ENCODE data around the gene TMEM63A.
A peak's percentile ranks its signal among the peaks of the same experiment; 100 is the strongest.

TMEM63A gene

DNA sequence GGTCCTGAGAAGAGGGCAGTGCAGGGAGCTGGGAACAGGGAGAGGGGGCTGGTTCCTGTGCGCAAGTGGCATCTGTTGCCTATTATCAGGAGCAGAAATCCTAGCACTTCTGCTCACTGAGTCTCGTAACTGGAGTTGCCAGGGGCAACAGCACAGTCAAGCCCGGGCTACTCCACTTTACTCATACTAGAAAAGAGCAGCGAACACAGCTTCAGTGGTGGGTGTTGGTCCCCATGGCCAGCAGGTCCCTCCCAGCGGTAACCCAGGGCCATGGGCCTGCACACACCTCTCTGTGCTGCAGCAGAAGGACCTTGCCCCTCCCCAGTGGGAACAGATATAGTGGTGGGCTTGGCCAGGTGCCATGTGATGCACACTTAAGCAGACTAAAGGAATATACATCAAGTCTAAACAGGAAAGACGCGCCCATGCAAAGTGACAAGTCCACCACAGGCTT is 33.4 kb upstream of the TMEM63A start:
- DNase-seq (ENCODE audit: extremely low read depth, low read depth): no peak
- TF ChIP-seq, protein P1, sequence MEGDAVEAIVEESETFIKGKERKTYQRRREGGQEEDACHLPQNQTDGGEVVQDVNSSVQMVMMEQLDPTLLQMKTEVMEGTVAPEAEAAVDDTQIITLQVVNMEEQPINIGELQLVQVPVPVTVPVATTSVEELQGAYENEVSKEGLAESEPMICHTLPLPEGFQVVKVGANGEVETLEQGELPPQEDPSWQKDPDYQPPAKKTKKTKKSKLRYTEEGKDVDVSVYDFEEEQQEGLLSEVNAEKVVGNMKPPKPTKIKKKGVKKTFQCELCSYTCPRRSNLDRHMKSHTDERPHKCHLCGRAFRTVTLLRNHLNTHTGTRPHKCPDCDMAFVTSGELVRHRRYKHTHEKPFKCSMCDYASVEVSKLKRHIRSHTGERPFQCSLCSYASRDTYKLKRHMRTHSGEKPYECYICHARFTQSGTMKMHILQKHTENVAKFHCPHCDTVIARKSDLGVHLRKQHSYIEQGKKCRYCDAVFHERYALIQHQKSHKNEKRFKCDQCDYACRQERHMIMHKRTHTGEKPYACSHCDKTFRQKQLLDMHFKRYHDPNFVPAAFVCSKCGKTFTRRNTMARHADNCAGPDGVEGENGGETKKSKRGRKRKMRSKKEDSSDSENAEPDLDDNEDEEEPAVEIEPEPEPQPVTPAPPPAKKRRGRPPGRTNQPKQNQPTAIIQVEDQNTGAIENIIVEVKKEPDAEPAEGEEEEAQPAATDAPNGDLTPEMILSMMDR (IDR thresholded peaks at IDR 0.05; ENCODE audit: low read depth, low read length): no peak

DNA sequence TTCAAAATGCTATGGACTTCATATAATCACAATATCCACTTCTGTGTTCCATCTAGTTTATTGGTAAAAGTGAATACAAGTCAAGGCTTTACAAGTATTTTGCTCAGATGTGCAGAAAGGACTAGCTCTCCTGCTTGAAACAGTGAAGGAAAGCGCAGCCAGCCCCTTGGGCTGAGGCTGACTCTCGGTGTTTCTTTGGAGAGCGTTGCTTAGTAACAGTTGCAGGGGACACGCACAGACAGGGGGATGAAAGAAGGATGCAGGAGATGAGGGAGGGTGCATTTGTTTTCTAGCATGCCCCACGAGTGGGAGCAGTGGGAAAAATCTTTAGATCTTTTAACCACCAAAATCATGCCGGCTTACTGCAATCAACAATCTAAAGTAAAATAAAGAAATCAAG is 32.8 kb upstream of the TMEM63A start:
- TF ChIP-seq, protein P1 (IDR thresholded peaks at IDR 0.05; ENCODE audit: low read depth, low read length): no peak
- no peak for DNase-seq (ENCODE audit: extremely low read depth, low read depth)

DNA sequence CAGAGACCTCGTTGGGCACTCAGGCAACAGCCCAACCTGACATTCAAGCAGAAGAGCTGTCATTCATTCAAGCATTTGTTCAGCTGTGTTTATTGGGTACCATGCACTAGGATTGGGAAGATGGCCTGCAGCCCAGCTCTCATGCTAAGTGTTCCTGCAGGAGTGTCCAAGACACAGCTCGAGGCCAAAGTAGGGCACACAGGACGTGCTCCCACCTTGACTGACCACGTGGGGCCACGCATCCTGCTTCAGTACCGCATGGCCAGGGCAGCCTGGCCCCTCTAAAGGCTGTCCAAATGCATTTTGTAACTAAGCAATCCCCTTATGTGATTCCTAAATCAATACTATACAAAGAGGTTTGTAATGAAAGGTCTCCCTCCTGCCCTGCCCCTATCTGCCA is 32.2 kb upstream of the TMEM63A start:
- DNase-seq (ENCODE audit: extremely low read depth, low read depth): no peak

DNA sequence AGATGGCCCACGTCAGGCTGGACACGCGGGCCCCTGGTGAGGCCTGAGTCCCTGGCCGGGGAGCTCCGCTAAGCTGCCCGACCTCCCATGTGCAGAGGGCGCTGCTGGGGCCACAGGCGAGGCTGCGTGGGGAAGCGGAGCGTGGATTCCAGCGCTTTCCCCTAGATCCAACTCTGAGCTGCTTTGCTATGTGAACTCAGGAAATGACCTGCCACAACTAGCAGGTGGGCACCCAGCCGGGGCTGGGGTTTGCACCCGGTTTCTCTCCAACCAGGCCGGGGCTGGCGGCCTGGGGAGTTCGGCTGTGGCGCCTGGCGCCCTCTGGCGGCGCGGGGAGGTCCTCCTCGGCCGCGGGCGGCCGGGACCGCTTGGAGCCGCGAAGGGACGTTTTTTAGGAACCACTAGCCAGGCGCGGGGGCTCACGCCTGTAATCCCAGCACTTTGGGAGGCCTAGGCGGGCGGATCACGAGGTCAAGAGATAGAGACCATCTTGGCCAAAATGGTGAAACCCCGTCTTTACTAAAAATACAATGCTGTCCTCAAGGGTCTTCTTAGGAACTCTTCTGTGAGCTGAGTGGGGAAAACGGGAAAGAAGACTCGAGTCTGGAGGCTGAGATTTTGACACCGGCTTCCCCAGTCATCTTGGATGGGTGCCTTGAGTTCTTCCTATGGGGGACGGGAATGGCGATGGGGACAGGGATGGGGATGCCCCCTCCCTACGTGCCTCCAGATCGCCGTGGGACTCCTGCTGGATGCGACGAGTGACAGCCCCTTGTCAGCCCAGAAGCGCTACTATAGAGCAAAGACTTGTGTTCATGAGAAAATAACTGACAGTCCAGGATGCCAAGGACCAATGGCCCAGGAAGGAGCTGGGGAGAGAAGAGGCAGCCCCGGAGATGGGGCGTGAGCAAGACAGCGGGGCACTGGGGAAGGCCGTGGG is 29.3 kb upstream of the TMEM63A start:
- DNase-seq (ENCODE audit: extremely low read depth, low read depth): no peak
- TF ChIP-seq, protein P1 (IDR thresholded peaks at IDR 0.05; ENCODE audit: low read depth, low read length): peak; percentile 54

More for the DNA sequence above, 32.2 kb upstream of the TMEM63A start:
- TF ChIP-seq, protein P1 (IDR thresholded peaks at IDR 0.05; ENCODE audit: low read depth, low read length): no peak

DNA sequence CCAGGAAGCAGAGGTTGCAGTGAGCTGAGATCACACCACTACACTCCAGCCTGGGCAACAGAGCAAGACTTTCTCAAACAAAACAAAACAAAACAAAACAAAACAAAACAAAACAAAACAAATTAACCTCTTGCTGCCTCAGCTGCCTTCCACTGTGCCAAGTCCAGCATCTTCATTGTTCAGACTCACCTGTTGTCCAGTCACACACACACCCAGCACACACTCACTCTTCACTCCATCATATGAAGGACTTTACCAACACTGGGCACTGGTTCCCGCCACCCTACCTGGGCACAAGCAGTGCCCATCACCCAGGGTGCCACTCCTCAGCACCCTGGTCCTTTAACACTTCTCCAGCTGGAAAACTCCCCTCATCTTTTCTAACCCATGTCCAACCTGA is 27.3 kb upstream of the TMEM63A start:
- no peak for DNase-seq (ENCODE audit: extremely low read depth, low read depth)
- TF ChIP-seq, protein P1 (IDR thresholded peaks at IDR 0.05; ENCODE audit: low read depth, low read length): no peak

DNA sequence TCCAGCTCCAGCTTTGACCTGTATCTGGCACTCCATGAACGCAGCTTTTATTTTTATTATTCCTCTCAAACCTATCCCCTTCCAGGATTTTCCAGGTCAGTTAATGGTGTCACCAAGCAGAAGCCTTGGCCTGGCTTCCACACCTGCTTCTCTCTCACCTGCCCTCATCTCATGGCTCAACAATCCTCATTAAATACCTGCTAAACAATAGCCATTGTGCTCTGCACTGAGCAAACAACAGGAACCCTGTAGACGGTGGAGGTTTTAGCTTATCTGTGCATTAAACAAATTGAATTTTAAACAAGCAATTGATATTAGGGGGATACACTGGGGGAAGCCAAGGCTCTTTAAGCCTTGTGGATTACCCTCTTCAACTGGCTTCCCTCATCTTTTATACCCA is 26.6 kb upstream of the TMEM63A start:
- no peak for DNase-seq (ENCODE audit: extremely low read depth, low read depth)
- TF ChIP-seq, protein P1 (IDR thresholded peaks at IDR 0.05; ENCODE audit: low read depth, low read length): no peak

DNA sequence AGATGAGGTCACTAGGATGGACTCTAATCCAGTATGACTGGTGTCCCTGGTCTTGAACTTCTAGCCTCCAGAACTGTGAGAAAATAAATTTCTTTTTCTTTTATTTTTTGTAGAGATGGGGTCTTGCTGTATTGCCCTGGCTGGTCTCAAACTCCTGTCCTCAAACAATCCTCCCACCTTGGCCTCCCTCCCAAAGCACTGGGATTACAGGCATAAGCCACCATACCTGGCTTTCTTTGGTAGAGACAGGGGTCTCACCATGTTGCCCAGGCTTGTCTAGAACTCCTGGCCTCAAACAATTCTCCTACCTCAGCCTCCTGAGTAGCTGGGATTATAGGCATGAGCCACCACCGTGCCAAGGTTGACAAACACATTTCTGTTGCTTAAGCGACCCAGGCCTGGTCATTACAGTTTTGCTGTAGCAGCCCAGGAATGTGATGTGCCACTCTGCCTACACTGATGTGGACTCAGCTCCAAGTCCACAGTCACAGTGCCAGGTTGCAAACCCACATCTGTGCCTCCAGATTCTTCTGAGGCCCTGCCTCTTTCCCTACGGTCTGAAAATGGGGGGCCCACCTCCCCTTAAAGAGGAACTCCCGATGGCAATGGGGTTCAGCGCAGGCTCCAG is 25.9 kb upstream of the TMEM63A start:
- DNase-seq (ENCODE audit: extremely low read depth, low read depth): no peak
- TF ChIP-seq, protein P1 (IDR thresholded peaks at IDR 0.05; ENCODE audit: low read depth, low read length): no peak
